Measurements from ENCODE around the gene PRAMEF5. TPM values are rescaled to one million over a fixed set of nuclear protein-coding genes. Genes with fewer than 3 reads are reported as not detected.
"Not testable (repeated sequence)": the region's sequence is repeated elsewhere in the genome, so short reads cannot be mapped to it uniquely, and the experiment has no call there.

PRAMEF5 gene
- polyA plus RNA-seq, 3 donors, result not detected

DNA sequence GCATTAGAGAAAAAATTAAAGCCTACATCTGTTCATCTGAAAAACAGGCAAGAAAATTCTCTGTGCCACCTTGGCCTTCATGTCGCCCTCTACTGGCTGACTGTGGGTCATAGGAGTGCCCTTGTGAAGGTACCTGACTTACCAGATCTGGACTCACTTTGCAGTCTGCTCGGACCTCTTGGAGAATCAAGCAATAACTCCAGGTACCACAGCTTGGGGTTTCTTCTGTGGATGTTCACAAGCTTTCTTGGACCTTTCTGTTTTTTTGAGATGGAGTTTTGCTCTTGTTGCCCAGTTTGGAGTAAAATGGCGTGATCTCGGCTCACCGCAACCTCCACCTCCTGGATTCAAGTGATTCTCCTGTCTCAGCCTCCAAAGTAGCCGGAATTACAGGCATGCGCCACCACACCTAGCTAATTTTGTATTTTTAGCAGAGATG, 25.6 kb upstream of the PRAMEF5 start:
- Mint-ChIP-seq H3K27ac (peak overlapping the region in 1 of 7 donors; percentile 68), H3K4me1 (no peaks in the 10 kb centered on the region), H3K36me3 (no peaks in the 10 kb centered on the region), H3K27me3 (ENCODE audit: low read depth in 3 of 3) (peaks cover 0 to 7% (median 3%) of the 10 kb centered on the region in 3 donors), H3K4me3 (no peak overlapping the region), H3K9me3 (no peaks in the 10 kb centered on the region)
- no peak for DNase-seq
- no peak overlapping the region for H3K4me3 ChIP-seq (replicated peaks in 1 of 3; ENCODE audit: low read depth in 2 of 3, low read length in 3 of 3)
- no peaks in the 10 kb centered on the region for H3K4me1 ChIP-seq (ENCODE audit: control insufficient read depth in 1 of 2, insufficient read depth in 2 of 2, low read length in 2 of 2)
- H3K27me3 ChIP-seq (ENCODE audit: control insufficient read depth in 2 of 2, insufficient read depth in 2 of 2, low read length in 2 of 2), result no peaks in the 10 kb centered on the region
- no peaks in the 10 kb centered on the region for H3K79me2 ChIP-seq (ENCODE audit: insufficient read depth, low read length)
- no peak overlapping the region for H3K4me2 ChIP-seq (replicated peaks; ENCODE audit: extremely low read depth, low read length, poor library complexity, severe bottlenecking)
- TF ChIP-seq, protein P1, sequence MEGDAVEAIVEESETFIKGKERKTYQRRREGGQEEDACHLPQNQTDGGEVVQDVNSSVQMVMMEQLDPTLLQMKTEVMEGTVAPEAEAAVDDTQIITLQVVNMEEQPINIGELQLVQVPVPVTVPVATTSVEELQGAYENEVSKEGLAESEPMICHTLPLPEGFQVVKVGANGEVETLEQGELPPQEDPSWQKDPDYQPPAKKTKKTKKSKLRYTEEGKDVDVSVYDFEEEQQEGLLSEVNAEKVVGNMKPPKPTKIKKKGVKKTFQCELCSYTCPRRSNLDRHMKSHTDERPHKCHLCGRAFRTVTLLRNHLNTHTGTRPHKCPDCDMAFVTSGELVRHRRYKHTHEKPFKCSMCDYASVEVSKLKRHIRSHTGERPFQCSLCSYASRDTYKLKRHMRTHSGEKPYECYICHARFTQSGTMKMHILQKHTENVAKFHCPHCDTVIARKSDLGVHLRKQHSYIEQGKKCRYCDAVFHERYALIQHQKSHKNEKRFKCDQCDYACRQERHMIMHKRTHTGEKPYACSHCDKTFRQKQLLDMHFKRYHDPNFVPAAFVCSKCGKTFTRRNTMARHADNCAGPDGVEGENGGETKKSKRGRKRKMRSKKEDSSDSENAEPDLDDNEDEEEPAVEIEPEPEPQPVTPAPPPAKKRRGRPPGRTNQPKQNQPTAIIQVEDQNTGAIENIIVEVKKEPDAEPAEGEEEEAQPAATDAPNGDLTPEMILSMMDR (IDR thresholded peaks at IDR 0.05), result peak; percentile 74
- no peak overlapping the region for H3K27ac ChIP-seq (ENCODE audit: low read depth in 1 of 2, low read length in 2 of 2)
- H3K36me3 ChIP-seq (replicated peaks in 1 of 2; ENCODE audit: control insufficient read depth in 1 of 2, insufficient read depth in 2 of 2, low read length in 2 of 2), result no peaks in the 10 kb centered on the region
- no peaks in the 10 kb centered on the region for H3K9me3 ChIP-seq (replicated peaks in 1 of 2; ENCODE audit: control insufficient read depth in 1 of 2, insufficient read depth in 1 of 2, low read length in 2 of 2)
- H4K20me1 ChIP-seq (ENCODE audit: insufficient read depth, low read length), result no peaks in the 10 kb centered on the region
- intact Hi-C loops (cut with micrococcal nuclease), result no loop called here
- no peak overlapping the region for H2AFZ ChIP-seq (ENCODE audit: insufficient read depth, low read depth, low read length, poor library complexity, severe bottlenecking)
- 78% methylated on average over 5 of the region's 7 CpGs for WGBS (ENCODE audit: insufficient coverage)
- H3K9ac ChIP-seq (ENCODE audit: insufficient read depth, low read length, poor library complexity, severe bottlenecking), result no peak overlapping the region

DNA sequence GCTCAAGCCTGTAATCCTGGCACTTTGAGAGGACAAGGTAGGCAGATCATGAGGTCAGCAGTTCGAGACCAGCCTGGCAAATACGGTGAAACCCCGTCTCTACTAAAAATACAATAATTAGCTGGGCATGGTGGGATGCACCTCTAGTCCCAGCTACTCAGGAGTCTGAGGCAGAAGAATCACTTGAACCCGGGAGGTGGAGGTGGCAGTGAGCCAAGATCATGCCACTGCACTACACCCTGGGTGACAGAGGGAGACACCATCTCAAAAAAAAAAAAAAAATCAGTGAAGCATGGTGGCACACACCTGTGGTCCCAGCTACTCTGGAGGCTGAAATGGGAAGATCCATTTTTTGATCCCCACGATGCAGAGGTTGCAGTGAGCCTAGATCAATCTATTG, 23.9 kb upstream of the PRAMEF5 start:
- not testable (repeated sequence) for H3K4me1 ChIP-seq (ENCODE audit: control insufficient read depth in 1 of 2, insufficient read depth in 2 of 2, low read length in 2 of 2); H3K4me2 ChIP-seq (replicated peaks; ENCODE audit: extremely low read depth, low read length, poor library complexity, severe bottlenecking); H3K9me3 Mint-ChIP-seq; H3K4me1 Mint-ChIP-seq; H3K9ac ChIP-seq (ENCODE audit: insufficient read depth, low read length, poor library complexity, severe bottlenecking); H3K27ac ChIP-seq (ENCODE audit: low read depth in 1 of 2, low read length in 2 of 2); DNase-seq; H2AFZ ChIP-seq (ENCODE audit: insufficient read depth, low read depth, low read length, poor library complexity, severe bottlenecking); H3K79me2 ChIP-seq (ENCODE audit: insufficient read depth, low read length); H3K27me3 ChIP-seq (ENCODE audit: control insufficient read depth in 2 of 2, insufficient read depth in 2 of 2, low read length in 2 of 2); H3K27me3 Mint-ChIP-seq (ENCODE audit: low read depth in 3 of 3); H4K20me1 ChIP-seq (ENCODE audit: insufficient read depth, low read length); H3K9me3 ChIP-seq (replicated peaks in 1 of 2; ENCODE audit: control insufficient read depth in 1 of 2, insufficient read depth in 1 of 2, low read length in 2 of 2); H3K4me3 ChIP-seq (replicated peaks in 1 of 3; ENCODE audit: low read depth in 2 of 3, low read length in 3 of 3); H3K36me3 ChIP-seq (replicated peaks in 1 of 2; ENCODE audit: control insufficient read depth in 1 of 2, insufficient read depth in 2 of 2, low read length in 2 of 2); H3K36me3 Mint-ChIP-seq; H3K27ac Mint-ChIP-seq; H3K4me3 Mint-ChIP-seq
- WGBS (ENCODE audit: insufficient coverage), result 83% methylated on average over 3 of the region's 5 CpGs
- intact Hi-C loops (cut with micrococcal nuclease), result loop anchor here in 1 of 2 donors (10.0 kb wide), 1 partner anchor 155 kb away; the partner anchor contains the start of gene PRAMEF17

DNA sequence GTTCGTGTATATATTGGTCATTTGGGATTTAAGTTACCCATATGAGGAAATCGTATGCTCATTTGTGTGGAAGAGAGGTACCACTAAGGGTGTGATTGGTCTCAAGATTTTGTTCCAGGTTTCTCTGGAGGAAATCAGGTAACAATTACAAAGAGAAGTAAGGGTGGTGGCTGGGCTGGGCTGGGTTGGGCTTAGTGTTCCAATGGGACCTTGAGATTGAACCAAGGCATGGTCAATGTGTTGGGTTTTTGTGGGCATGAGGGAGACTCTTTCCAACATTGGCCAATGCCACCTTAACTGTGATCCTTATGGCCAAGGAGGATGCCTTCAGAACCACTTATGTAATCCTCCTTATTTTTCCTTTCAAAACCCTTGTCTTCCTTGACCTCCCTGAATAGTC, 23.4 kb upstream of the PRAMEF5 start:
- H3K4me1 Mint-ChIP-seq; H3K27ac Mint-ChIP-seq; H3K9me3 ChIP-seq (replicated peaks in 1 of 2; ENCODE audit: control insufficient read depth in 1 of 2, insufficient read depth in 1 of 2, low read length in 2 of 2); H3K27ac ChIP-seq (ENCODE audit: low read depth in 1 of 2, low read length in 2 of 2); H3K4me2 ChIP-seq (replicated peaks; ENCODE audit: extremely low read depth, low read length, poor library complexity, severe bottlenecking); H3K4me3 ChIP-seq (replicated peaks in 1 of 3; ENCODE audit: low read depth in 2 of 3, low read length in 3 of 3); H3K9ac ChIP-seq (ENCODE audit: insufficient read depth, low read length, poor library complexity, severe bottlenecking); DNase-seq; H3K36me3 ChIP-seq (replicated peaks in 1 of 2; ENCODE audit: control insufficient read depth in 1 of 2, insufficient read depth in 2 of 2, low read length in 2 of 2); H2AFZ ChIP-seq (ENCODE audit: insufficient read depth, low read depth, low read length, poor library complexity, severe bottlenecking); H3K79me2 ChIP-seq (ENCODE audit: insufficient read depth, low read length); H4K20me1 ChIP-seq (ENCODE audit: insufficient read depth, low read length); H3K36me3 Mint-ChIP-seq; H3K9me3 Mint-ChIP-seq; H3K27me3 ChIP-seq (ENCODE audit: control insufficient read depth in 2 of 2, insufficient read depth in 2 of 2, low read length in 2 of 2); H3K4me3 Mint-ChIP-seq; H3K27me3 Mint-ChIP-seq (ENCODE audit: low read depth in 3 of 3); H3K4me1 ChIP-seq (ENCODE audit: control insufficient read depth in 1 of 2, insufficient read depth in 2 of 2, low read length in 2 of 2): not testable (repeated sequence)
- intact Hi-C loops (cut with micrococcal nuclease), result loop anchor here in 1 of 2 donors (10.0 kb wide), 1 partner anchor 154 kb away; the partner anchor contains the start of gene PRAMEF17
- 88% methylated on average over 2 of the region's 2 CpGs for WGBS (ENCODE audit: insufficient coverage)

DNA sequence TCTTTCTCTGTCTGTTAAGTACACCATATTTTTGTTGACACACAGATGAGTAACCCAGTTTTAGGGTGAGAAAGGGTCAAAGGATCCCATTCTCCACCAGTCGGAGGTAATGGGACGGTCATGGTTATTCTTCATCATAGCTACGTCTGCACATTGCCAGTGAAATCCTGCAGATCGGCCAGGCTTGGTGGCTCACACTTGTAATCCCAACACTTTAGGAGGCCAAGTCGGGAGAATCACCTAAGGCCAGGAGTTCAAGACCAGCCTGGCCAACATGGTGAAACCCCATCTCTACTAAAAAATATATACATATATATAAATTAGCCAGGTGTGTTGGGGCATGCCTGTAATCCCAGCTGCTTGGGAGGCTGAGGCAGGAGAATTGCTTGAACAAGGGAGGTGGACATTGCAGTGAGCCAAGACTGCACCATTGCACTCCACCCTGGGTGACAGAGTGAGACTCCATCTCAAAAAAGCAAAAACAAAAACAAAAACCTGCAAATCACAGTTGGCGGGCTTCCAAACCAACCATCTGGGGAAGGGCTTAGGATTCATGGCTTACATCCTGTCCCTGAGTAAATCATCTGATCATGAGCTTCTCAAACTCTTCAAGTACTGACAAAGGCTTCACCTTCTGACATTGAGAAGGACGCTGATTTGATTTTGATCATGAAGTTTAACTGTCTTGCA, 22.8 kb upstream of the PRAMEF5 start:
- H3K4me3 Mint-ChIP-seq; H3K79me2 ChIP-seq (ENCODE audit: insufficient read depth, low read length); H3K27ac Mint-ChIP-seq; DNase-seq; H3K36me3 Mint-ChIP-seq; H3K4me1 Mint-ChIP-seq; H3K4me2 ChIP-seq (replicated peaks; ENCODE audit: extremely low read depth, low read length, poor library complexity, severe bottlenecking); H2AFZ ChIP-seq (ENCODE audit: insufficient read depth, low read depth, low read length, poor library complexity, severe bottlenecking); H3K9me3 Mint-ChIP-seq; H3K36me3 ChIP-seq (replicated peaks in 1 of 2; ENCODE audit: control insufficient read depth in 1 of 2, insufficient read depth in 2 of 2, low read length in 2 of 2); H3K9me3 ChIP-seq (replicated peaks in 1 of 2; ENCODE audit: control insufficient read depth in 1 of 2, insufficient read depth in 1 of 2, low read length in 2 of 2); H3K27ac ChIP-seq (ENCODE audit: low read depth in 1 of 2, low read length in 2 of 2); H3K4me3 ChIP-seq (replicated peaks in 1 of 3; ENCODE audit: low read depth in 2 of 3, low read length in 3 of 3); H3K4me1 ChIP-seq (ENCODE audit: control insufficient read depth in 1 of 2, insufficient read depth in 2 of 2, low read length in 2 of 2); H3K27me3 Mint-ChIP-seq (ENCODE audit: low read depth in 3 of 3); H3K27me3 ChIP-seq (ENCODE audit: control insufficient read depth in 2 of 2, insufficient read depth in 2 of 2, low read length in 2 of 2); H4K20me1 ChIP-seq (ENCODE audit: insufficient read depth, low read length); H3K9ac ChIP-seq (ENCODE audit: insufficient read depth, low read length, poor library complexity, severe bottlenecking): not testable (repeated sequence)
- WGBS (ENCODE audit: insufficient coverage), result 83% methylated on average over 6 of the region's 7 CpGs
- intact Hi-C loops (cut with micrococcal nuclease), result loop anchor here in 1 of 2 donors (10.0 kb wide), 1 partner anchor 154 kb away; the partner anchor contains the start of gene PRAMEF17

Data from CD14-positive monocyte (primary cell).